Measurements from ENCODE around the gene HRH1.
A peak's percentile ranks its signal among the peaks of the same experiment; 100 is the strongest.
"Not testable (repeated sequence)": the region's sequence is repeated elsewhere in the genome, so short reads cannot be mapped to it uniquely, and the experiment has no call there.

The HRH1 gene, protein sequence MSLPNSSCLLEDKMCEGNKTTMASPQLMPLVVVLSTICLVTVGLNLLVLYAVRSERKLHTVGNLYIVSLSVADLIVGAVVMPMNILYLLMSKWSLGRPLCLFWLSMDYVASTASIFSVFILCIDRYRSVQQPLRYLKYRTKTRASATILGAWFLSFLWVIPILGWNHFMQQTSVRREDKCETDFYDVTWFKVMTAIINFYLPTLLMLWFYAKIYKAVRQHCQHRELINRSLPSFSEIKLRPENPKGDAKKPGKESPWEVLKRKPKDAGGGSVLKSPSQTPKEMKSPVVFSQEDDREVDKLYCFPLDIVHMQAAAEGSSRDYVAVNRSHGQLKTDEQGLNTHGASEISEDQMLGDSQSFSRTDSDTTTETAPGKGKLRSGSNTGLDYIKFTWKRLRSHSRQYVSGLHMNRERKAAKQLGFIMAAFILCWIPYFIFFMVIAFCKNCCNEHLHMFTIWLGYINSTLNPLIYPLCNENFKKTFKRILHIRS

DNA sequence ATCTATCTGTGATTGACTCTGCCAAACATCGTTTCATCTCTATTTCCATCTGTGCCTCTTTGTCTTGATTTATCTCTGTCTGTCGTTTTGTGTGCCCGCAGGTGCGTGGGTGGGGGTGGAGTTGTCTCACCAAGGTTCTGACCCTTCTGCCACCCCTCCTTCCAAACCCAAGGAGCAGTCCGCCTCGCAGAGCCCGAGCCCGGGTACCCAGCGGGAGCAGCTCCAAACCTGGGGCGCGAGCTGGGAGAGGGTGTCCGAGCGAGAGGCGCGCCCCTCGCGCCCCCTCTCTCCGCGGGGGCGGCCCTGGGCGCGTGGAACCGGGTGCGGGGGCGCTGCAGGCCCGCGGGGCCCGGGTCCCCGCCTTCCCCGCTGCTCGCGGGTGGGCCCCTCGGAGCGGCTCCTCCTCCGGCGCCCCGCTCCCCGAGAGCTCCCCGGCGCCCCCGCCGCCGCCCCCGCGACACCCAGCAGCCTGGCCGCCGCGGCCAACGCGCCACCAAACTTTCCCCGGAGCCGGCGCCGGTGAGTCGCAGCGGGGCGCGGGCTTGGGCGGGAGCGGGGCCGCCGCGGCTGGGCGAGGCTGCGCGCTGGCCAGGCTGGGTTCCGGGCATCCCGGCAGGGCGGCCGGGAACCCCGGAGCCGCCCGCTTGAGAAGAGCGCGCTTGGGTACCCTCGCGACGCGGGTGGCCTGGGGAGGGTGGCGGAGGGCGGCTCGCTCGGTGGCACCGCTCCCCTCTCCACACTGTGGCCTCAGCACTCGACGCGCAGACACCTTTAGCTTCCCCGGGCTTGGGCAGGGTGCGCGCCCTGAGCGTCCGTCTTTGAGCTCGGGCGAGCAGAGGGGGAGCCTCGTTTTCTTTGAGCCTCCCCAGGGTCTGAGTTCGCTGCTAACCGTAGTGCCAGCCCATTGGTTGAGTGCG is at the start of gene HRH1:
Gene HRH1 (plus strand): TSS at position 458 of the 917 bp plus-strand sequence. CDS start 104,545 bp downstream, outside the sequence.
- peak; percentile 71 for DNase-seq (ENCODE audit: low read depth, low spot score)

DNA sequence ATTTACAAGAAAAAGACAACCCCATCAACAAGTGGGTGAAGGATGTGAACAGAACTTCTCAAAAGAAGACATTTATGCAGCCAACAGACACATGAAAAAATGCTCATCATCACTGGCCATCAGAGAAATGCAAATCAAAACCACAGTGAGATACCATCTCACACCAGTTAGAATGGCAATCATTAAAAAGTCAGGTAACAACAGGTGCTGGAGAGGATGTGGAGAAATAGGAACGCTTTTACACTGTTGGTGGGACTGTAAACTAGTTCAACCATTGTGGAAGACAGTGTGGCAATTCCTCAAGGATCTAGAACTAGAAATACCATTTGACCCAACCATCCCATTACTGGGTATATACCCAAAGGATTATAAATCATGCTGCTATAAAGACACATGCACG is 41.0 kb upstream of the HRH1 start:
- not testable (repeated sequence) for DNase-seq (ENCODE audit: low read depth, low spot score)

DNA sequence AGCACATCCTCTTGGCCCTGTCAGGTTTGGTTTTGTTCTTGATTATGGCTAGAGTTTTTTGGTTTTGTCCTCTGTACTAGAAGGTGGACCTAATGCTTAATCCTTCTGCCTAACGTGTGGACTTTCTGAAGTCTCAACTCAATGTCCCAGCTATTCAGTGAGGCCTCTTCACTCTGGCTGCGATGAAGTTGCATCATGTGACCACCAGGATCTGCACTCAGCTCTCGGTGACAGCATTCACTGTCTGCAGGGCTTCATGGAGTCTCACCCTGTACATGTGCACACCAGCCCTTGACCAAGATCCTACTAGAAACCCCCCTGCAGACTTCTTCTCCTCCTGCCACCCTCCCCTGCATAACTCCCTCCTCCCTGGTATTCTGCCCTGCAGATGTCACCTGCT is 38.7 kb upstream of the HRH1 start:
- DNase-seq (ENCODE audit: low read depth, low spot score), result no peak

DNA sequence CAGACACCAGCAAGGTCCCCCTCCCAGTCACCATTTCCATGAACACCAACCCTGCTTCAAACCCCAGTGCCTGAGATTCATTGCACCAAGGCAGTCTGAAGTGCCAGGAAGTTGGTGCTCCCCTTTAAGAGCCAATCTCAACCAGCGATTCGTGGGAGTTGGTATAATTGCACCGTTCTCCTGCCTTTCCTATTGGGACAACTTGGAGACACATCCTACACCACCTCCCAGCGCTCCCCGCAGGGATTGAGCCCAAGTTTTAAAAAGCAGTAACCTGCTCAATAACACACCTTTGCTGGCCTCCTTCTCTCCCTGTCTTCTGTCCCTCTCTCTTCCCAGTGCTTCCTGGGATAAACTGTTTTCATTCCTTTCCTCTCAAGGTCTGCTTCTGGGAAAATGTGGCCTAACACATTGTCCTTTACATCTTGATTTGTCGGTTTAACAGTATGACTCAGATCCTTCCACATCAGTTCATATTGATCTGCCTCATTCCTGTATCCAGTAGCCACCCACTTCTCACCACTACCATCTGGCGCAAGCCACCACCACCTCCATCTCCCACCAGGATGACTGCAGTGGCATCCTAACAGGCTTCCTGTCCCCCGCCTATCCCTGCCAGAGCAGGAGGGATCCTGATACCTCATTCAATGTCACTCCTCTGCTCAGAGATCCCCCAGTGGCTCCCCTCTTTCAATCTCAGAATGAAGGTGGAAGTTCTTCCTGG is 37.8 kb upstream of the HRH1 start:
- DNase-seq (ENCODE audit: low read depth, low spot score), result peak; percentile 28

DNA sequence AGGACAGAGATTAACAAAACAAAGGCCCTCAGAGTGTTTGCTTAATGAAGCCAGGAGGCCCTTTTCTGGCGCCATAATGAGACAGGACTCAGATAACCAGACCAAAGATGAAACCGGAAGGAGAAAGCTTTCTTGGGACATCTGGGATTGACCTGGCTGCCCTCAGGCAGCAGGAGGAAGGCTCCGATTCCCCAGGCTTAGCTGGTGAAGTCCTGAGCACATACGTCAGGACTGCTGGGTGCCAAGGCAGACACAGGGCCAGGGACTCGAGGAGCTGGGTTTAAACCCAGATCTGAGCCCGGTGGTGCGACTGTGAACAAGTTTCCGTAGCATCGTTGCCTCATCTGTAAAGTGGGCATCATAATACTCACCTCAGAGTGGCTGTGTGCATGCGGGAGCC is 36.7 kb upstream of the HRH1 start:
- DNase-seq (ENCODE audit: low read depth, low spot score), result no peak

DNA sequence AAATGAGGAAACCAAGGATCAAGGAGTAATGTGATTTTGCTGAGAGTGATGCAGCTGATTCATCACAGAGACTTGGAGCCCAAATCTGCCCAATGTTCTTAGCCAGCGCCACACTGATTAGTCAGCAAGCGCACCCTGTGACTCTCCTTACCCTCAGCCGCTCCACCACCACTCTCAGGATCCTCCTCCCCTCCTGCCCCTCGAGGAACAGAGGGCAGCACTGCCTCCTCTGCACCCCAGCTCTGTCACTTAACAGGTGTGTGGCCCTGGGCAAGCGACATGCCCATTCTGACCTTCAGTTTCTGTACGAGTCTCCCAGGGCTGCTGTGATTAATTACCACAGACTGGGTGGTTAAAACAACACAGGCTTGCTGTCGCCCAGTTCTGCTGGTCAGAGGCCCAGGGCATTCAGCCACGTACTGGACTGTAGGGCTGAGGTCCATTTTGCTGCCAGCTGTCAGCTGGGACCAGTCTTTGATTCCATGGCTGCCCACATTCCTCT is 36.1 kb upstream of the HRH1 start:
- peak; percentile 87 for DNase-seq (ENCODE audit: low read depth, low spot score)

DNA sequence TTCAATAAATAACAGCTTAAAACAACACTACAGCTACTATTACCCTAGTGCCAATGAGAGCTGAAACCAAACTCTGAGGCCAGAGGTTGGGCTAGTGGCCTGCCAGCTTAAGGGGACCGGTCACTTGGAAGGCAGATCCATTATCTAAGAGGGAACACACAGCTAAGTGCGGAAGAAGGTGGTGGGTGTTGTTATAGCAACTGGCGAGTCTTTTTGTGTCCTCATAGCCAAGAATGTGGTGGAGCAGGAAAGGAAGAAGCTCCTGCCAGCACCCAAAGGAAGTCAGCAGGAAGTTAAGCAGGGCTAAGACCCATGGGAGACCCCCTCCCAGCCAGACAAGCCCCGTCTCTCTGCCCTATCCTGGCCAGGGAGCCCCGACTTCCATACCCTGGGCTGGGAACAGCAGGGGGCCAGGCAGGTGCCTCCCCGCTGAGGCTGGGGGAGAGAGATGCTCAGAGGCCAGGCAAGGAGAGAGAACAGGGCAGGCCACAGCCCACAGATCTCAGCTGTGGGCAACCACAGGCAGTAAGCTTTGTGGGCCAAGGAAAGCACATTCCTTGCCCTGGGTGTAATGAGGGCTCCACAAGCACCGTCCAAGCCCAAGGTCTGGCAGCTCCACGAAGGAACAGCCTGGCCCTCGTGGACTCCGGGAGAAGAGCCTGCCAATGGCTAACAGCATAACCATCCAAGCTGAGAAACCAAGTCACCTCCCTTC is 34.0 kb upstream of the HRH1 start:
- DNase-seq (ENCODE audit: low read depth, low spot score), result peak; percentile 94

DNA sequence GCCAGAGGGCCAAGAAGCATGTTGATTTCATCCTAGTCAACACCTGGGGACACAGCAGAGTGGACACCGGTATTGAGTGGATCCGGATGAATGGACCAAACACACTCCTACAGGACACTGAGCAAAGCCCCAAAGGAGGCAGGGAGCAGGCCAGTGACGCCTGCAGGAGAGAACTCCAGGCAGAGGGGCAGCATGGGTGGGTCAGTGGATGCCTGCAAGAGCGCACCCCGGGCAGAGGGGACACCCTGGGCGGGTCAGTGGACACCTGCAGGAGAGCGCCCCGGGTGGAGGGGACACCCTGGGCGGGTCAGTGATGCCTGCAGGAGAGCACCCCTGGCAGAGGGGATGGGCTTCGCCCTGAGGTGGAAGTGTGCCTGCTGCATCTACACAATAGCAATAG is 27.6 kb upstream of the HRH1 start:
- no peak for DNase-seq (ENCODE audit: low read depth, low spot score)

DNA sequence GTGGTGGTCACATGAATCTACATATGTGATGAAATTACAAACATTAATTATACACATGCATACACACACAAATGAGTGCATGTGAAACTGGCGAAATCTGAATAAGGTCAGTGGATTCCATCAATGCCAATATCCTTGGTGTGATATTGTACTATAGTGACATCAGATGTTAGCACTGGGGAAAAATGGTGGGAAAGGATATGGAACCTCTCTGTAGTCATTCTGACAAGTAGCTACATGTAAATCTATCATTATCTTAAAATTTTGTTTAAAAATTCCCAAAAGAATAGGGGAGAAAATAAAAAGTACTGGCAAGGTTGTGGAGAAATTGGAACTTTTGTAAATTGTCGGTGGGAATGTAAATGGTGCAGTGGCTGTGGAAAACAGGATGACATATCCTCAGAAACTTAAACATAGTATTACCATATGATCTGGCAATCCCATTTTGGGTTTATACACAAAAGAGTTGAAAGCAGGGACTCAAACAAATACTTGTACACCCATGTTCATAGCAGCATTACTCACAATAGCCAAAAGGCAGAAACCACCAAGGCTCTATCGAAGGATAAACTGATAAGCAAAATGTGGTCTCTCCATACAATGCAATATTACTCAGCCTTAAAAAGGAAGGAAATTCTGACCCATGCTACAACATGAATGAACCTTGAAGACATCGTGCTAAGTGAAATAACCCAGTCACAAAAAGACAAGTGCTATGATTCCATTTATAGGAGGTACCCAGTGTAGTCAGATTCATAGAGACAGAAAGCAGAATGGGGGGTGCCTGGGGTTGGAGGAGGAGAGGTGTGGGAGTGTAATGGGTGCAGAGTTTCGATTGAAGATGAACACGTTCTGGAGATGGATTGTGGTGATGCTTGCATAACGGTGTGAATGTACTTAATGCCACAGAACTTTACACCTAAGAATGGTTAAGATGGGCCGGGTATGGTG is 25.3 kb upstream of the HRH1 start:
- DNase-seq (ENCODE audit: low read depth, low spot score), result no peak

DNA sequence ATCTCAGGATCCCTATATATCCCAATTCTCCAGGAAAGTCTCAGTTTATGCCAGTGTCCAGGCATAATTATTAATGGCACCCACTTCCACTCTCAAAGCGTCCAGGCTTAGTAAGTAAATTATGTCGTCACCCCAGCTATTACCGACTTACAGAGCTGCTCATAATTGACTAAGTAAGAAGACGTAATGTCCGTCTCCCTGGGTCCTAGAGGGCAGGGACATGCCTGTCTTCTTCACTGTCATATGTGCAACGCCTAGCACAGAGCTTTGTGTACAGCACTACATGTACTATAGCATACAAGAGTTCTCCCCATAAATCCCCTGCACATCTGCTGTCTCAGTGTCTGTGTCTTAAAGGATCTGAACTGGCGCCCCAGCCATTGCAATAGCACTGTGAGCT is 23.9 kb upstream of the HRH1 start:
- DNase-seq (ENCODE audit: low read depth, low spot score), result no peak

DNA sequence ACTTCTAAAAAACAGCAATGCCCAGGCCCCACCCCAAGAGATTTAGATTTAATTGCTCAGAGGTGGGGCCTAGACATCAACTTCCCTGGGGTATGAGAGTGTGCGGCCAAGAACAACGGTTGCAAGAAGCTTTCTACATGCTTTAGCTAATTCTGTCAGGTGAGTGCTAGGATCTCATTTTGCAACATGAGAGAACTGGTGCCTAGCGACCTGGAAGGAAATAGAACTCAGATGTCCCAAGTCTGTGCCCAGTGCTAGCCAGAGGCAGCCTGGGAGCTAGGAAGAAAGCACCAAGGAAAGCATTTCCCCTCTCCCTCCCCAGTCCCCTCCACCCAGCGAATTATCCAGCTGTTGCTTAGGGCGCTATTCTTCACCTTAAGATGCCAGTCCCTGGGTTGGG is 22.9 kb upstream of the HRH1 start:
- DNase-seq (ENCODE audit: low read depth, low spot score), result peak; percentile 47

DNA sequence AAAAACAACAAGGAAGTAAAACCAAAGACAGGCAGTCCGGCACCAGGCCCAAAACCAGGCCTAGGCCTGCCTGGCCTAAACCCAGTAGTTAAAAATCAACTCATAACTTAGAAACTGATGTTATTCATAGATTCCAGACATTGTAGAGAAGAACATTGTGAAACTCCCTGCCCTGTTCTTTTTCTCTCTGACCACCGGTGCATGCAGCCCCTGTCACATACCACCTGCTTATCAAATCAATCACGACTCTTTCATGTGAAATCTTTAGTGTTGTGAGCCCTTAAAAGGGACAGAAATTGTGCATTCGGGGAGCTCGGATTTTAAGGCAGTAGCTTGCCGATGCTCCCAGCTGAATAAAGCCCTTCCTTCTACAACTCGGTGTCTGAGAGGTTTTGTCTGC is 22.4 kb upstream of the HRH1 start:
- not testable (repeated sequence) for DNase-seq (ENCODE audit: low read depth, low spot score)

DNA sequence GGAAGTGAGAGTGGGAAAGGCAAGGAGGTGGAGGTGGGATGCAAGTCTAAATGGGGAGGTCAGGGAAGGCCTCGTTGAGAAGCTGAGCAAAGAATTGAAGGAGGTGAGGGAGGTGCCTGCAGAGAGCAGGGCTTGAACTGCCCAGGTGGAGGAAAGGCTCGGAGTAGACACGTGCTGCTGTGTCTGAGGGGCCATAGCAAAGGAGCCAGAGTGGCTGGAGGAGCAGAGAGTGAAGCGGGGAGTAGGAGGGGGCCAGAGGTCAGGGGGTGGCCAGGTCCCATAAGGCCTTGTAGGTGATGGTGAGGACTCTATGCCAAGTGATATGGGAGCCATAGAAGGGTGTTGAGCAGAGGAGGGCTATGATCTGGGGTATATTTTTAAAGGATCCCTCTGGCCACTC is 21.4 kb upstream of the HRH1 start:
- DNase-seq (ENCODE audit: low read depth, low spot score), result no peak

DNA sequence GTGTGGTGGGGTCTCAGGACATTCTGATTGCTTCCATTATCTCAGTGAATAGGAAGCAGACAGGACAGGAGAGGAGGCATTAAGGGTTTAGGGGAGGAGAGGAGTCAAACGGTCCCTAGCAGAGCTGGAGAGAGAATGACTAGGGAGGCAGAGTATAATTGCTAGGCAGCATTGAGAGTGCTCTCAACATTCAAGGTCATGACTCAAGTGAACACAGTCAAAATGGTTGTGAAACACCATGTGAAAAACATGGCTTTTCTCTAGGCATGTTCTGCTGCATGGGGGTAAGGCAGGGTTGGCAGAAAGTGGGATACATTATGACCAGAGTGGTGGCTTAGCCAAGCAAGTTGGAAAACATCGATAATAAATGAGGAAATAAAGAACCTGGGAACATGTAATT is 19.5 kb upstream of the HRH1 start:
- DNase-seq (ENCODE audit: low read depth, low spot score), result no peak

DNA sequence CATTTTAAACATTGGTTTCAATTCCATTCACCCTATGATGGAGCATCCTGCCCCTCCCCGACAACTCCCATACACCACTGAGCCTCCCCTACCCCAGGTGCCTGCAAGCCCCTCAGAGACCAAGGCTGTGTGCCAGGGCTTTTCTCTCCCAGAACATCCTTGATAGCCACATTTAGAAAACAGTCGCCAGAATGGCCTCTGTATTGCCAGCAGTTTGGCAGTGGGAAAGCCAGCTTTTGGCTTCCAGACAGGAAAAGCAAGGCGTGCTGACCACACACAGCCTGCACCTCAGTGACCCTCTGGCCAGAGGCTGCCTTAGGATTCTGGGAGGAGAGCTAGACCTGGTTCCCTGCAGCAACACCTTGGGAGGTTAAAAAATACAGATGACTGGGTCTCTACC is 18.2 kb upstream of the HRH1 start:
- peak; percentile 65 for DNase-seq (ENCODE audit: low read depth, low spot score)

DNA sequence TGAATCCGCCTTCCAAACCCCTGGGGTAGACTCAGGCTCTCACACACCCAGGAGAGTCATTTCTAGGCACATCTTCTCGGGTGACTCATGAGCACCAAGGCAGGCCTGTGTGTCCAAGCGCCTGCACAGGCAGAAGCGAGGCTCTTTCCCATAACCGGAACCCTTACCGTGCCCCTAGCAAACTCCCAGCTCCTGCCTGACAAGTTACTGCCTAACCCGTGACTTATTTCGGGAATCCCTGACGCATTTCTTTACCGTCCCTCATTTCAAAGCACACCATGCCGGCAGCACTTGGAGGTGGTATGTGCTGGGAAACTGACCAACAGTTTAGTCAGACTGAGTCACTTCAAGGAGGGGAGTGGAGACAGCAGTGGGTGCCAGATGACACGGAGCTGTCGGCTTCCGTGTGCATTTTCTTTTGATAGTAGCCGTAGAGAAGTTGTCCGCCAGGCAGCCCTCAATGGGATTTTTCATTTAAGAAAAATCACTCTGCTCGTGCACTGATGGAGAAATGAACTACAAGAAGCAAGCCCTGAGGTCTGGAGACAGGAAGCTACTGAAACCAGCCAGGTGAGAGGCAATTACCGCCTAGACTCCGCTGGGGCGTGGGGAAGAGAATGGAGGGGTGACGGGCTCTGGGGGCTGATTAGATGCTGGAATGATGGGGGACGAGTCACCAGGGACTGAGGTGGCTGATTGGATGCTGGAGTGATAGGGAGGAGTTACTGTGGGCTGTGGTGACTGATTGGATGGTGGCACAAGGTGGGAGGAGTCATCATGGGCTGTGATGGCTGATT is 17.3 kb upstream of the HRH1 start:
- peak; percentile 99 for DNase-seq (ENCODE audit: low read depth, low spot score)

DNA sequence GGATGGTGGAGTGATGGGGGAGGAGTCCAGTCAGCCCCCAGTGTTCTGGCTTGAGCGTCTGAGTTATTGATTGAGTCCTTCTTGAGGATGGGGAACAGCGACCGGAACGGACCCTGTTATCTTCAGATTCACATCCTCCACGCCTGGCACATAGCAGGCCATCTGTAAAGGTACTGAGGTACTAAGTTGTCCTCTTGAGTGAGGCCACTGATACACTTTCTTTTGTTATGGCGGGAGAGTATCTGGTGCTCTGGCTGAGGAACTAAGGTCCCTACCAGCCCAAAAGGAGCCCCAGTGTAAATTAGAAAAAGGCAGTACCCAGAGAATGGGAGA is 16.7 kb upstream of the HRH1 start:
- DNase-seq (ENCODE audit: low read depth, low spot score), result no peak

DNA sequence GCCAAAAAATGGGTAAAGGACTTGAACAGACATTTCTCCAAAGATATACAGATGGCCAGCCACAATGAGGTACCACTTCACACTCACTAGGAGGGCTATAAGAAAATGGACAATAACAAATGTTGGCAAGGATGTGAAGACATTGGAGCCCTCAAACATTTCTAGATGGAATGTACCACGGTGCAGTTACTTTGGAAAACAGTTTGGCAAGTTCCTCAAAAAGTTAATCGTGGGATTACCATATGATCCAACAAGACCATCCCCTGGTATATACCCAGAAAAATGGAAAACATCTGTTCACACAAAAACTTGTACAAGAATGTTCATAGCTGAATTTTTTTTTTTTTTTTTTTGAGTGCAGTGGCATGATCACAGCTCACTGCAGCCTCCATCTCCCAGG is 15.9 kb upstream of the HRH1 start:
- no peak for DNase-seq (ENCODE audit: low read depth, low spot score)

DNA sequence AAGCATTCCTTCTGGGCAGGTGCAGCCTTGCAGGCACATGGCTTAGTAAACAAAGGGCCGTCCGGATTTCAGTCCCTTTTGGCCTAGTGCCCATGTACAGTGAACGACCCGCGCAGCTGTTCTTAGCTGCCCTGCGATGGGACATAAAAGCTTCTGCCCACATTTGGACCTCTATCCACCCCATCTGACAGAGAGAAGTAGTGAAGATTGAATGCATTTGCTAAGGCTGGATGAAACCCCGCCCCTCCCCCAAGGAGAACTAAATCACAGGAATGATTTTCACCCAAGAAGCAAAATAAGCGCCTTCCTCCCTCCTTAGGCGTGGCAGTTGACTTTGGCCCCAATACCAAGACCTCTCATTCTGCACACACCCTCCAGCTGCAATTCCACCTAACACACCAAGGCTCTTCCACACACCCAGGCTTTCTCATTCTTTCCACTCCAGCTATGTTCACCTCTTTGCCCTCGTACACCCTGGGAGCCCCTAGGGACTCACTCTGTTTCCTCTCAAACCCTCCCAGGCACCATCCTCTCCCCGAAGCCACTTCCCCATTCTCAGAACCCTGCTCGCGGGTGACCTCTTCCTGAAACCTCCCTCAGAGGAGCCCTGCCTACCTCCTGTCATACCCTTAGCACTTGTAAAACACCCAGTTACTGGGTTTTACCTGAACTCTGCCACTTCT is 14.1 kb upstream of the HRH1 start:
- DNase-seq (ENCODE audit: low read depth, low spot score), result no peak

Data from astrocyte of the hippocampus (primary cell).